WERI-Rb-1 (cell line): ENCODE results near the gene ART4.

ENCODE experiments used
- DNase-seq: peaks from one replicate; pipeline ENCODE4 v3.0.0-alpha.2; 2020
- H3K27ac ChIP-seq: fragments of 250-450 bp; sonication (Bioruptor Pico); 2 replicates; pipeline ENCODE4 v1.5.1; 2020; ENCODE audit warnings: mild to moderate bottlenecking, moderate library complexity
- H3K27me3 ChIP-seq: fragments of 250-450 bp; sonication (Bioruptor Pico); 2 replicates; pipeline ENCODE4 v1.5.1; 2021; ENCODE audit warnings: mild to moderate bottlenecking, low read depth, moderate library complexity; ENCODE audit not compliant: insufficient read depth, severe bottlenecking
- H3K36me3 ChIP-seq: fragments of 250-450 bp; sonication (Bioruptor Pico); 2 replicates; pipeline ENCODE4 v1.5.1; 2020; ENCODE audit warnings: mild to moderate bottlenecking, moderate library complexity
- H3K4me3 ChIP-seq: 2 replicates; pipeline ENCODE4 v1.5.1; 2011; ENCODE audit warnings: low read depth, mild to moderate bottlenecking, control low read depth, low read length
- H3K9me3 ChIP-seq: fragments of 250-450 bp; sonication (Bioruptor Pico); 2 replicates; pipeline ENCODE4 v1.5.1; 2021; ENCODE audit warnings: mild to moderate bottlenecking, moderate library complexity; ENCODE audit not compliant: severe bottlenecking
- CTCF ChIP-seq: IDR thresholded peaks from 2 replicates; pipeline ENCODE4 v1.5.1; 2011; ENCODE audit warnings: low read depth, mild to moderate bottlenecking, control low read depth, inconsistent platforms, low read length

The ART4 gene

GRCh38 chr12:14836336-14837210 lies 6.8 kb downstream of the ART4 start:
- H3K27ac ChIP-seq: no peak overlapping the region
- DNase-seq: no peak
- TF ChIP-seq CTCF: no peak
- H3K9me3 ChIP-seq: no peaks in the 10 kb centered on the region
- H3K36me3 ChIP-seq: no peaks in the 10 kb centered on the region
- no peaks in the 10 kb centered on the region for H3K27me3 ChIP-seq
- H3K4me3 ChIP-seq: no peak overlapping the region

- no peak for TF ChIP-seq CTCF
- H3K27me3 ChIP-seq: no peaks in the 10 kb centered on the region
- no peak for DNase-seq
- no peaks in the 10 kb centered on the region for H3K9me3 ChIP-seq
- H3K4me3 ChIP-seq: no peak overlapping the region
- H3K27ac ChIP-seq: no peak overlapping the region
- H3K36me3 ChIP-seq: no peaks in the 10 kb centered on the region
These were observed 8.8 kb downstream of the ART4 start for GRCh38 chr12:14834509-14834908.

GRCh38 chr12:14833952-14834351 lies 9.4 kb downstream of the ART4 start:
- Histone ChIP-seq H3K9me3 (no peaks in the 10 kb centered on the region), H3K4me3 (no peak overlapping the region), H3K27me3 (no peaks in the 10 kb centered on the region), H3K36me3 (no peaks in the 10 kb centered on the region), H3K27ac (no peak overlapping the region)
- TF ChIP-seq CTCF: no peak
- no peak for DNase-seq

GRCh38 chr12:14833336-14833735 lies 10.0 kb downstream of the ART4 start:
- Histone ChIP-seq H3K27me3 (no peaks in the 10 kb centered on the region), H3K4me3 (no peak overlapping the region), H3K36me3 (no peaks in the 10 kb centered on the region), H3K9me3 (no peaks in the 10 kb centered on the region), H3K27ac (no peak overlapping the region)
- DNase-seq: no peak
- TF ChIP-seq CTCF: no peak

GRCh38 chr12:14828892-14829291 lies 14.4 kb downstream of the ART4 start:
- no peaks in the 10 kb centered on the region for H3K9me3 ChIP-seq
- no peaks in the 10 kb centered on the region for H3K36me3 ChIP-seq
- no peak overlapping the region for H3K4me3 ChIP-seq
- H3K27ac ChIP-seq: no peak overlapping the region
- no peak for TF ChIP-seq CTCF
- DNase-seq: peak; percentile 11
- no peaks in the 10 kb centered on the region for H3K27me3 ChIP-seq

- DNase-seq: no peak
- Histone ChIP-seq H3K27ac (no peak overlapping the region), H3K9me3 (no peaks in the 10 kb centered on the region), H3K4me3 (no peak overlapping the region), H3K36me3 (no peaks in the 10 kb centered on the region), H3K27me3 (no peaks in the 10 kb centered on the region)
- no peak for TF ChIP-seq CTCF
These were observed 16.3 kb downstream of the ART4 start for GRCh38 chr12:14827043-14827442.
